Measurements from ENCODE around the gene TSPAN4. TPM values are rescaled to one million over a fixed set of nuclear protein-coding genes. Genes with fewer than 3 reads are reported as not detected.

Gene TSPAN4
- total RNA-seq, 1 experiment from 2014 or later: 43.6 TPM

GRCh38 chr11:914204-914603, 71.6 kb downstream of the TSPAN4 start:
- DNase-seq: no peak
- BruUV-seq (replicated peaks): no TSS peak
- peaks cover 13% of the 10 kb centered on the region for H3K79me2 ChIP-seq (ENCODE audit: low read depth)
- no peaks in the 10 kb centered on the region for H3K9me3 ChIP-seq (ENCODE audit: insufficient read depth, low read depth)
- no peaks in the 10 kb centered on the region for H3K27me3 ChIP-seq (ENCODE audit: insufficient read depth, low read depth)
- intact Hi-C loops (cut with micrococcal nuclease; ENCODE audit: unreplicated experiment): loop anchor here (5.0 kb wide), 1 partner anchor 128 kb away; no protein-coding TSS in a partner anchor
- TF ChIP-seq EZH2 (IDR thresholded peaks at IDR 0.05; ENCODE audit: low read depth) (no peak), CTCF (conservative IDR thresholded peaks at IDR 0.05) (no peak)
- H3K4me3 ChIP-seq: no peak overlapping the region
- ChIA-PET POLR2A (ENCODE audit: unreplicated experiment) (no interaction called here), CTCF (no interaction called here)
- H3F3A ChIP-seq (ENCODE audit: insufficient read depth, low read depth): no peaks in the 10 kb centered on the region; the same call in 1 of the 2 replicates
- H3K9me2 ChIP-seq (ENCODE audit: insufficient read depth): no peaks in the 10 kb centered on the region
- no peaks in the 10 kb centered on the region for H4K20me1 ChIP-seq (ENCODE audit: insufficient read depth)
- no peak overlapping the region for H3K27ac ChIP-seq
- no peak overlapping the region for H3K4me2 ChIP-seq
- H2AFZ ChIP-seq: no peak overlapping the region
- H3K4me1 ChIP-seq (replicated peaks; ENCODE audit: insufficient read depth): peaks cover 11% of the 10 kb centered on the region
- no peaks in the 10 kb centered on the region for H3K36me3 ChIP-seq (ENCODE audit: low read depth)

- intact Hi-C loops (cut with micrococcal nuclease; ENCODE audit: unreplicated experiment): loop anchor here (5.0 kb wide), 1 partner anchor 127 kb away; no protein-coding TSS in a partner anchor
- Histone ChIP-seq H3K27me3 (ENCODE audit: insufficient read depth, low read depth) (no peaks in the 10 kb centered on the region), H3K4me1 (replicated peaks; ENCODE audit: insufficient read depth) (peaks cover 5% of the 10 kb centered on the region), H2AFZ (no peak overlapping the region), H4K20me1 (ENCODE audit: insufficient read depth) (no peaks in the 10 kb centered on the region), H3F3A (ENCODE audit: insufficient read depth, low read depth) (no peaks in the 10 kb centered on the region; the same call in 1 of the 2 replicates), H3K36me3 (ENCODE audit: low read depth) (no peaks in the 10 kb centered on the region), H3K9me3 (ENCODE audit: insufficient read depth, low read depth) (no peaks in the 10 kb centered on the region), H3K79me2 (ENCODE audit: low read depth) (peaks cover 6% of the 10 kb centered on the region; the same call in 1 of the 2 replicates), H3K4me2 (no peak overlapping the region), H3K4me3 (no peak overlapping the region), H3K27ac (no peak overlapping the region), H3K9me2 (ENCODE audit: insufficient read depth) (no peaks in the 10 kb centered on the region)
- CTCF ChIA-PET: interaction anchor here (0.6 kb wide), 1 partner anchor 128 kb away, joined by 3 read pairs; no protein-coding TSS in a partner anchor
- no peak for DNase-seq
- no TSS peak for BruUV-seq (replicated peaks)
- POLR2A ChIA-PET (ENCODE audit: unreplicated experiment): no interaction called here
- TF ChIP-seq EZH2 (IDR thresholded peaks at IDR 0.05; ENCODE audit: low read depth): no peak
- TF ChIP-seq CTCF (conservative IDR thresholded peaks at IDR 0.05): no peak
Measured at GRCh38 chr11:914747-915501, 72.3 kb downstream of the TSPAN4 start.

Other genes starting within 250 kb of the TSPAN4 start
- 10.7 and 13.1 TPM in 2 replicates for gene IRF7, start 226.9 kb upstream of the TSPAN4 start, total RNA-seq (2021)
- not detected in 2 replicates for gene CDHR5, start 217.9 kb upstream of the TSPAN4 start, total RNA-seq (2021)
- gene SCT, start 215.7 kb upstream of the TSPAN4 start, total RNA-seq (2021): not detected in 2 replicates
- 0.35 and 1.4 TPM in 2 replicates for gene DRD4, start 205.6 kb upstream of the TSPAN4 start, total RNA-seq (2021)
- gene DEAF1, start 147.6 kb upstream of the TSPAN4 start, total RNA-seq (2021): 36.9 and 44.4 TPM in 2 replicates
- 34.0 and 36.6 TPM in 2 replicates for gene TMEM80, start 147.0 kb upstream of the TSPAN4 start, total RNA-seq (2021)
- gene EPS8L2, start 136.6 kb upstream of the TSPAN4 start, total RNA-seq (2021): 228 and 229 TPM in 2 replicates
- 434 and 446 TPM in 2 replicates for gene TALDO1, start 95.4 kb upstream of the TSPAN4 start, total RNA-seq (2021)
- 52.7 and 61.9 TPM in 2 replicates for gene GATD1, start 65.4 kb upstream of the TSPAN4 start, total RNA-seq (2021)
- gene CEND1, start 52.8 kb upstream of the TSPAN4 start, total RNA-seq (2021): not detected in 2 replicates
- gene SLC25A22, start 44.6 kb upstream of the TSPAN4 start, total RNA-seq (2021): 24.6 and 25.8 TPM in 2 replicates
- 16.7 and 24.3 TPM in 2 replicates for gene PIDD1, start 37.6 kb upstream of the TSPAN4 start, total RNA-seq (2021)
- 1,270 and 1,465 TPM in 2 replicates for gene RPLP2, start 32.9 kb upstream of the TSPAN4 start, total RNA-seq (2021)
- 137 and 142 TPM in 2 replicates for gene PNPLA2, start 23.9 kb upstream of the TSPAN4 start, total RNA-seq (2021)
- 17.5 and 21.2 TPM in 2 replicates for gene CRACR2B, start 14.9 kb upstream of the TSPAN4 start, total RNA-seq (2021)
- gene CD151, start 9.9 kb upstream of the TSPAN4 start, total RNA-seq (2021): 184 and 199 TPM in 2 replicates
- gene POLR2L, start 323 bp upstream of the TSPAN4 start, total RNA-seq (2021): 87.4 and 99.7 TPM in 2 replicates
- 66.1 and 85.6 TPM in 2 replicates for gene CHID1, start 68.0 kb downstream of the TSPAN4 start, total RNA-seq (2021)
- 39.4 and 44.0 TPM in 2 replicates for gene AP2A2, start 83.0 kb downstream of the TSPAN4 start, total RNA-seq (2021)
- gene MUC6, start 193.9 kb downstream of the TSPAN4 start, total RNA-seq (2021): 0.07 TPM in 1 of 2 replicates, not detected in the other
- gene MUC2, start 232.0 kb downstream of the TSPAN4 start, total RNA-seq (2021): 0.03 and 0.04 TPM in 2 replicates

Measured in PC-9 (cell line).